ENCODE data around the gene LRIG3.
"Not testable (repeated sequence)": the region's sequence is repeated elsewhere in the genome, so short reads cannot be mapped to it uniquely, and the experiment has no call there.

LRIG3 gene

DNA sequence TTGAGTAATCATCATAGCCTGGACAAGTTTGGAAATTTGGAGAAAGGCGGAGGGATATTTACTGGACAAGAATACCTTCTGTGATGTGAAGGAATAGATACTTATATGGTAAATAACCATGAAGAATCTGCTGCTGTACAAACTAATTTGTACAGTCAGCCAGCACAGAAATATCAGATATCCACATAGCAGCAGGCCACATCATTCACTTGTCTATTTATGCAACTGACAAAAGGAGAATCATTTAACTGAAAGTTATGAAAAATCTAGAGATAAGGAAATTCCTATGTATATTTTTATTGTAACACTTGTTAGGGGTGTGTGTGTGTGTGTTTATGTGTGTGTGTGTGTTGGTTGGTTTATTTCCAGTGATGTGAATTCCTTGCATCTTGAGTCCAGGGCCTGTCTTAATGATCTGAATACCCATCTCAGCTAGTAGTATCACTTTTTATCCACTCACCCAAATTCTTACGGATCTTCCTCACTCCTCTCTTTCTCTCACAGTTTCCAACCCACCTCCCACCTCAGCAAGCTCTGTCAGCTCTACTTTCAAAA lies 10.5 kb upstream of the LRIG3 start:
- no peak for DNase-seq

GRCh38 chr12:58927120-58927519 lies 6.8 kb upstream of the LRIG3 start:
- DNase-seq = no peak

DNA sequence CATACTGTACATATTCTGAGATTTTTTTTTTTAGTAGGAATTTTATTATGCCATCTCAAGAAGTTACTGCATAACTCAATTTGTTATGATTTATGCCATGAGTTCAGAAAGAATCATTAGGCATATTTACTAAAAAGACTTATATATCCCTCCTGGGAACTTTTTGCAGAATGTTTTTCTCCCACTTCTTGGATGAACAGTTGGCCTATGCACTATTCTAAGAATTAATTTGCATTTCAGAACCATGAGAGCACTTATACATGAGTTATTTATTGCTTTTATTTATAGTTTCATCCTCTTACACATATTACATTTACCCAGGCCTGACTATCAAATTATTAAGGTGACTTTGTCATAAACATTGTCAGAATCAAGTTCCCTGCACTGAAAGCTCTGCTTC lies 6.3 kb upstream of the LRIG3 start:
- no peak for DNase-seq

DNA sequence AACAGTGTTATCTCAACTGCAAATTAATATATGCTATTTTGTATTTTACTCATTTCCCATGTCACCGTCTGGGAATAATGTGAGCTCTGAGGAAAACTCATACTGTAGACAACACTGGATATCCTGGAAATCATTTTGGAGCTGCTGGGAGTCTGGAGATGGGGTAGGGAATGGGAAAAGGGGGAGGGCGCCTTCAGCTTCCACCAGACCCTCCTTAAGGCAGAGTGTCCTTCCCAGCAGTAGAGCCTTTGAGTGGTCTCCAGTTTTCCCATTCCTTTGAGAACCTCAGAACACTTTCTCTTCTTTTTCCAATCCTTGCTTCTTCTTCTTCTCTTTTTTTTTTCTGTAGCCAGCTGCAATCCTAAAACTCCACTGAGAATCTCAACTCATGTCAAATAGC lies 5.4 kb upstream of the LRIG3 start:
- DNase-seq = no peak

DNA sequence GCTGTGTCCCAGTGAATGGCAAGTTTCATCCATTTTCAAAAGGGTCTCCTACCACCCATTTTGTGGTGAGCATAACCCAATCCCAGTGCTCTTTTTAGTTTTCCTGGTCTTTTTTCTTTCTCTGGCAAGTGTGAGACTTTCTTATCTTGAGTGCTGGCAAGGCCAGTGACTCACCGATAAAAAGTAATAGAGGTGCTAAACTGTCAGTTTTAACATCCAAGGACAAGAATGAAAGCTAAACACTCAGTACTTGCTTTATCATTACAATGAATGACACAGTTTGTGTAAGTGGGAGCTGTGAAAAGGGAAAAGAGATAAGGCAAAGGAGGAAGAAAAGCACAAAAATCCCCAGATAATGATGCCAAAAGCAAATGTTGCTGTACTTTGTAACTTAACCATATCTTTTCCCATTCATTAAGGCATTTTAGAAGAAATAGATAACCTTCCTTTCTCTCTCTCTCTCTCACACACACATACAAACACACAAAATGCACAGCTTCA lies 4.9 kb upstream of the LRIG3 start:
- DNase-seq = no peak

- no peak for DNase-seq
Observed at GRCh38 chr12:58924652-58925051, 4.3 kb upstream of the LRIG3 start.

DNA sequence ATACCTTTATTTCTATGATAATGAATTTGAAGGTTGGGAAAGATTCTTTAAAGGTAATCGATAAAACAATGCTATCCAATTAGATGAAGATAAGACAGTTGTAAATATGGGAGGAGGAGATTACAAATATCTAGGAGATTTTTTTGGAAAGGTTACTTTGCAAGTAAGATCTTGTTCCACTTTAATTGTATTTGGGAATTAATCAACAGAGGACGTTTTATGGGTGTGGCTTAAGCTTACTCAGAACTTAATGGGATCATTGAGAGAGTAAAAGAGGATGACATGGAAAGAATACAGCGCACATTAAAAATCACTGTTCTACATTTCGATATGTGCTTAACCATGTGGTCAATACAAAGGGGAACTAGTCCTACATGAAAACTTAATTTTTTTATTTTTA lies 3.5 kb upstream of the LRIG3 start:
- DNase-seq = no peak

GRCh38 chr12:58922849-58923248 lies 2.5 kb upstream of the LRIG3 start:
- no peak for DNase-seq

- no peak for DNase-seq
Observed at GRCh38 chr12:58920961-58921861, 907 bp upstream of the LRIG3 start.

DNA sequence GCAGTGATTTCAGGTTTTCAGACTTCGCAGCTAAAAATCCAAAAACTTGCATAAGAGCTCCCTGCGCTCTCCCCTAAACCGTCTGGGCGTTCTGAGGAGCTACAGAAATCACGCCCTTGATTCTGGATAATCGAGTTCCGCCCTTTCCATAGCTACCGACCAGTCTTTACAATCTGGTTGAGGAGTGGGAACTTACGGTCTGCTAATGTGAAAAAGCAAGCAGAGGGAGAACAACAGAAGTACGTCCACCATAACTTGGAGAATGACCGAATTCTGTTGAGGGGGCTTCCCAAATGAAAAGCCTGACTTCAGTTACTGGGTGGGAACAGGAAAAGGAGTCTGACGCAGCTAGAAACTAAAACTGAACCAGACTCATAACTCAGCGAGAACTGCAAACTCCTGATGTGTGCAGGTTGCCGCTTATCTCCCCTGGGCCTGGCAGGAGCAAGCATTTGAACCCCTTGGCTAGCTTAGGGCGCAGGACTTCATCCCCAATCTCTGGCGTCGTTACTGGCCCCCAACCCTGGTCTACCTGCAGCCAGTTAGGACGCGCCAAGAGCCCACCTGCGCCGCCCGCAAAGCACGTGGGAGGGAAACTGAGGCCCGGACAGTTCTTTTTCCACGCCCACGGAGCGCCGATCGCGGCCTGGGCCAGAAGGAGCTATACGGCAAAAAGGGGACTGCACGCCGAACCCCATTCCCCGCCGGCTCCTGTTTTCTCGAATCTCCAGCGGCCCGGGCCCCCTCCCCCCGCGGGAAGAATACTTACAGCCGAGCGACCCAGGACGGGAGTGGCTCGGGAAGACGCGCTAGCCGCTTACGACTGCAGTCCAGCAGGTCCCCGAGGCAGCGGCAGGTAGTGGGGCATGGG lies 838 bp downstream of the LRIG3 start:
- DNase-seq = peak; percentile 26 to 34

DNA sequence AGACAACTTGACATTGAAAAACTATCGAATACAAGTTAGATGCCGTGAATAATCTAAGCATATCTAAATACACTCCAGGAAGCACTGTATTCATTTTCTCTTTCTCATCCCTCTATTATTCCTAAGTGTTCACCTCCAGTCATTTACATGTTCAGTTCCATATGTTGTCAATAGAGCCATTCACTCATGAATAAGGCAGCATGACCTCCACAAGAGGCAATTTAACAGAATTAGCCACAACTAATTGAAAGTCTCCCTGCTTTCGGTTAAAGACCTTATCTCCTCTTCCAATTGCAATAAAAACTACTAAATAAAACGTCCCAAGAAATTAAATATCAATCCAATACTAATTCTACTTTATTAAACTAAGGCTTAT lies 1.8 kb downstream of the LRIG3 start:
- peak in 1 of 2 donors; percentile 36 for DNase-seq

DNA sequence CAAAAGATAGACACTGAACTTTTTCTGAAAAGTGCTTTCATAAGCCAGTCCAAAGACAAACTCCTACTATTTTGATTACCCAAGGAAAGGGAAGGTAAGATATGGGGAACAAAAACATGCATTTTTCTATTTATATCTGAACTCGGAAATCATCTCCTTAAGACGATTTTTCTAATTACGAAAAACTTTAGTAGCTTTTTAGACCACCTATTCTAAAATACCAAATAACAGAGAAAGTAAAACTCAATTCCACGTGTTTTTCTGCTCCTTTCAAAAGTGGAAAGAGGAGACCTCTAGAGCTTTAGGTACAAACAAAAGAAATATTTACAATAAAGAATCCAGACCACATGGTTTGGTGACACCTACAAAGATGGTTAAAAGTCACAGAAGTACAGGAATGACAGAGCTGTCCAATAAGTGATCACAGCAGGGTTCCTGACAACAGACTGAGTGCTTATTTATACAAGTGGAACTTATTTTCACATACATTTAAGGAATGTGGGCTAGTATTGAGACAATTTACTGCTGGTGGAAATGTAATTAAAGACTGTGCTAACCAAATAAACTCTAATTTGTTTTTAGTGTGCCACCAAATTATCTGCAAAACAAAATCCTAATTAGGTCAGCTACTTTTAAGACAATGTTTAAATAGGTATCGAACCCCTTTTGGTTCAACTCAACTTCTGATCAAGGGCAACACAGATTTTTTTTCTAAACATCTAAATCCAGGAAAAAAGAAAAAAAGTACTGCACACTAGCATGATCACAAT lies 2.4 kb downstream of the LRIG3 start:
- DNase-seq = no peak

GRCh38 chr12:58916921-58917511 lies 3.3 kb downstream of the LRIG3 start:
- DNase-seq = no peak

DNA sequence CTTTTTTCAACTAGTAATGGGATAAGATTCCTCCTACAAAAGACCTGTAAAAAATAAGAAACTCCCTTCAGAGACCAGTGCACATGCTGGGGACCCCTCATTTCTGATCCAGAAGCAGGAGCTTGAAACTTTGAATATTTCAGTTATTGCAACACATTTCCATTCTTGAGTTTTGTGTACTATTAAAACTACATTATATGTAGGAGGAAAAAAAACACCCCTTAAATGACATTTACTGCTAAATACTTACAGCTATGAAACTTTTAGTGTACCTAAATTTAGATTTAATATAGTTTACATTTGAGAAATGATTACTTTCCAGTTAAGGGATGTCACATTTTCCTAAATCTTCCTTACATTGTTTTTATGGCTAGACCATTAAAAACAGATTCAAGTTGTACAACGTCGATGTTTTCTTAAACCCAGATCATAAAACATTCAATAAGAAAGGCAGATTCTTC lies 4.1 kb downstream of the LRIG3 start:
- DNase-seq = no peak

DNA sequence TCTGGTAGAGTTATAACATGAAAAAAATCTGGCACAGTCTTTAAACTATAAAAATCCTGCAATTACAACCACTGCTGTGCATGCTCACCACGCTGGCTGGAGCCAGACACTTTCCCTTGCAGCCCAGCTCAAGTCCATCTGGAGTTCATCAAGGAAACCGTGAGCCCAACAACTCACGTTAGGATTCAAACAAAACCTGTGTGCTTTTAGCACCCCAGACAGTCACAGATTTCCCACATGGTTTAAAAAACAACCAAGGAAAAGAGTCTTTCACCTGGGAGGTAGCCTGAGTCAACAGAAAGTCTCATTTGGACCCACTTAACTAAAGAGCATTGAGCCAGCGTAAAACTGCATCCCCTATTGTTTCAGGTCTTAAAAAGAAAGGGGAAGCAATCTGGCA lies 4.7 kb downstream of the LRIG3 start:
- no peak for DNase-seq

- no peak for DNase-seq
Observed at GRCh38 chr12:58915037-58915436, 5.3 kb downstream of the LRIG3 start.

GRCh38 chr12:58914457-58914856 lies 5.8 kb downstream of the LRIG3 start:
- DNase-seq = no peak

- no peak for DNase-seq
Observed at GRCh38 chr12:58907391-58907790, 12.9 kb downstream of the LRIG3 start.

DNA sequence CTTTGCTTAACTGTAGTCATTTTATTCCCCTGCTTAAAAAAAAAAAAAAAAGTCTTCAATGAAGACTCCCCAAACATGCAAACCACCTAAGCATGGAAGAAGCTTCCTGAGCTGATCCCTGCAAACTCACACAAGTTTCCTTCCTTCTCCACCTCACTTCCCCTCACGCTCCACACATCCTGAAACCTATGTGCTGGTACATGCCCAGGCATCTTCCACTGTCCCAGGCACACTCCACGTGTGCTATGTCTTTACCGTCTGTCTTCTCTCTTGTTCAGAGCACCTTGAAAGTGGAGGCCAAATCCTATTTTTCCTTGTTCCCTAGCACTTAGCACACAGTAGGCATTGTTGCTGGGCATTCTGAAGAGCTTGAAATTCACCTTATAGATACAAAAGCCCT lies 13.4 kb downstream of the LRIG3 start:
- DNase-seq = no peak

DNA sequence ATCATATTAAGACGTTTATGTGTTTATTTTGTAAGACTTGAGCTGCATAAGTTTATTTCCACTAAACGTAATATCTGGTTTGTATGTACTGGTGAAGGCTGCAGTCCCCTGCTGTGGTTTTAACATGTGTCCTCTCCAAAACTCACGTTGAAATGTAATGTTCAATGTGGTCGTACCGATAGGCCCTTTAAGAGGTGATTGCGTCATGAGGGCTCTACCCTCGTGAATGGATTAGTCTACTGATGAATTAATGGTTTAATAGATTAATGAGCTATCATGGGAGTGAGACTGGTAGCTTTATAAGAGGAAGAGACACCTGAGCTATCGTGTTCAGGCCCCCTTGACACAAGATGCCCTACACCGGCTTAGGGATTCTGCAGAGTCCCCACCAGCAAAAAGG lies 14.9 kb downstream of the LRIG3 start:
- no peak for DNase-seq

GRCh38 chr12:58902726-58903125 lies 17.6 kb downstream of the LRIG3 start:
- not testable (repeated sequence) for DNase-seq

DNA sequence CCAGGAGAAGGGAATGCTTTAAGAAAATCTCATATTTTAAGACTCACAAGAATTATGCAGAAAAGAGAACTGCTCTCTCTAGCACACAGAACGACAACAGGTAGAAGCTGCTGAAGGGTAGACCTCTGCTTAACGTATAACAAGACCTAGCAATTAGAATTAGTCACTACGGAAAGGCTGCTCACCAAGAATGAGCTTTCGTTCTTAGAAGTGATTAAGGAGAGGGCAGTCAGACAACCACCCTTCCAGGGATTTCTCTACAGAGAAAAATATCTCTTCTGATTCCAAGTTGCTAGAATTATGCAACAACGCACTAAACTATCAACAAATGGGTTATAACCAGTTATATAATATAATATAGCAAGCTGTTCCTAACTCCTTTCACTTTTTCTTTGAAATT lies 18.6 kb downstream of the LRIG3 start:
- DNase-seq = no peak

Data from hippocampal formation (tissue), 2 donors.